Mesendoderm (in vitro differentiated cells): Measurements from ENCODE around the gene AOAH.
A peak's percentile ranks its signal among the peaks of the same experiment; 100 is the strongest.

Experiments used
- DNase-seq: peaks from one replicate; pipeline ENCODE4 v3.0.0; 2013
- H2AK5ac ChIP-seq: 2 replicates; pipeline ENCODE4 v1.6.1; 2013; ENCODE audit warnings: low read length, inconsistent platforms
- H2BK120ac ChIP-seq: 2 replicates; pipeline ENCODE4 v1.6.1; 2013; ENCODE audit warnings: low read depth, mild to moderate bottlenecking, low read length, moderate library complexity, mixed read lengths
- H2BK15ac ChIP-seq: replicated peaks from 2 replicates; pipeline ENCODE4 v1.6.1; 2013; ENCODE audit warnings: low read depth, mild to moderate bottlenecking, moderate library complexity
- H2BK5ac ChIP-seq: 2 replicates; pipeline ENCODE4 v1.6.1; 2013; ENCODE audit warnings: low read length, inconsistent platforms
- H3K18ac ChIP-seq: 2 replicates; pipeline ENCODE4 v1.6.1; 2013; ENCODE audit warnings: mild to moderate bottlenecking, low read length, mixed read lengths
- H3K23ac ChIP-seq: one replicate; pipeline ENCODE4 v1.6.1; 2013; ENCODE audit warnings: low read length
- H3K27ac ChIP-seq: 2 replicates; pipeline ENCODE4 v1.5.1; 2013; ENCODE audit warnings: low read depth, mild to moderate bottlenecking, inconsistent platforms, low read length, moderate library complexity
- H3K27me3 ChIP-seq: 2 replicates; pipeline ENCODE4 v1.6.1; 2013; ENCODE audit warnings: low read length, control low read depth, mild to moderate bottlenecking, inconsistent platforms; ENCODE audit not compliant: insufficient read depth, poor library complexity
- H3K36me3 ChIP-seq: 2 replicates; pipeline ENCODE4 v1.6.1; 2013; ENCODE audit warnings: low read length, inconsistent platforms; ENCODE audit not compliant: control insufficient read depth, insufficient read depth
- H3K4ac ChIP-seq: one replicate; pipeline ENCODE4 v1.6.1; 2013; ENCODE audit warnings: low read depth, mild to moderate bottlenecking, low read length, moderate library complexity
- H3K4me1 ChIP-seq: 2 replicates; pipeline ENCODE4 v1.6.1; 2013; ENCODE audit warnings: low read depth, low read length, inconsistent platforms; ENCODE audit not compliant: control insufficient read depth
- H3K4me2 ChIP-seq: 2 replicates; pipeline ENCODE4 v1.6.1; 2013; ENCODE audit warnings: low read length
- H3K4me3 ChIP-seq: 2 replicates; pipeline ENCODE4 v1.5.1; 2013; ENCODE audit warnings: mild to moderate bottlenecking, low read length
- H3K56ac ChIP-seq: one replicate; pipeline ENCODE4 v1.6.1; 2013; ENCODE audit warnings: low read length
- H3K79me1 ChIP-seq: 2 replicates; pipeline ENCODE4 v1.6.1; 2013; ENCODE audit warnings: low read length, inconsistent platforms
- H3K79me2 ChIP-seq: 2 replicates; pipeline ENCODE4 v1.6.1; 2013; ENCODE audit warnings: mild to moderate bottlenecking, low read length; ENCODE audit not compliant: control insufficient read depth, insufficient read depth
- H3K9ac ChIP-seq: 2 replicates; pipeline ENCODE4 v1.6.1; 2013; ENCODE audit warnings: low read length, inconsistent platforms
- H4K5ac ChIP-seq: one replicate; pipeline ENCODE4 v1.6.1; 2013; ENCODE audit warnings: low read length
- H4K8ac ChIP-seq: one replicate; pipeline ENCODE4 v1.6.1; 2013; ENCODE audit warnings: low read depth, mild to moderate bottlenecking, control low read depth, low read length, moderate library complexity
- WGBS: extraction: QIAGEN DNeasy Blood & Tissue Kit; methylation state at CpG from one replicate; pipeline ENCODE4 v1.1.7; 2013; ENCODE audit warnings: low lambda C conversion rate, missing lambda C conversion rate; ENCODE audit not compliant: insufficient coverage; ENCODE audit errors: extremely low coverage; 5-methylcytosine and 5-hydroxymethylcytosine counted together

Gene AOAH

DNA sequence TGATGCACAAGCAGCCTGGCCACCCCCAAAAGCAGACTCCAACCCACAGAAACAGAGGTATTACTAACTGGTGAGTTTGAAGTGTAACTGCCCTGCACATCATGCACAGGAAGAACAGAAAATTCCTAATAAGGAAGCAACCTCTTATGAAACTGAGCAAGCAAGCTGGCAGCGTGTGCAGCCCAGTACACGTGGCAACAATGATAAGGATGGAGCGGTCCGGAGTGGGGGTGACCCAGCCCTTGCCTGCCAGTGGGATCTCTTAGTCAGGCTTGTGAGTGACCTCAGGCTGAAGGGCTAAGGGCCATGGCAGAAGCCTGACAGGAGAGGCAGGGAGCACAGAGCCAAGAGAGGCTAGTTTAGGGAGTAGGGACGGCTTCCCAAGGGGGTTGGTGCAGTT, 22.1 kb upstream of the AOAH start:
- Histone ChIP-seq H2BK120ac (no peak overlapping the region), H3K23ac (no peak overlapping the region), H2BK5ac (no peak overlapping the region), H3K4me1 (peaks cover 2% of the 10 kb centered on the region), H3K79me1 (no peaks in the 10 kb centered on the region), H3K36me3 (no peaks in the 10 kb centered on the region), H3K27ac (no peak overlapping the region), H3K56ac (no peak overlapping the region), H3K9ac (no peak overlapping the region), H2BK15ac (no peak overlapping the region), H3K4ac (no peak overlapping the region), H3K79me2 (no peaks in the 10 kb centered on the region), H3K18ac (no peak overlapping the region), H3K27me3 (no peaks in the 10 kb centered on the region), H4K5ac (no peak overlapping the region), H4K8ac (no peak overlapping the region), H3K4me3 (no peak overlapping the region), H3K4me2 (no peak overlapping the region), H2AK5ac (no peak overlapping the region)
- WGBS, result no CpG with 5 or more reads among the region's 5 CpGs
- no peak for DNase-seq

DNA sequence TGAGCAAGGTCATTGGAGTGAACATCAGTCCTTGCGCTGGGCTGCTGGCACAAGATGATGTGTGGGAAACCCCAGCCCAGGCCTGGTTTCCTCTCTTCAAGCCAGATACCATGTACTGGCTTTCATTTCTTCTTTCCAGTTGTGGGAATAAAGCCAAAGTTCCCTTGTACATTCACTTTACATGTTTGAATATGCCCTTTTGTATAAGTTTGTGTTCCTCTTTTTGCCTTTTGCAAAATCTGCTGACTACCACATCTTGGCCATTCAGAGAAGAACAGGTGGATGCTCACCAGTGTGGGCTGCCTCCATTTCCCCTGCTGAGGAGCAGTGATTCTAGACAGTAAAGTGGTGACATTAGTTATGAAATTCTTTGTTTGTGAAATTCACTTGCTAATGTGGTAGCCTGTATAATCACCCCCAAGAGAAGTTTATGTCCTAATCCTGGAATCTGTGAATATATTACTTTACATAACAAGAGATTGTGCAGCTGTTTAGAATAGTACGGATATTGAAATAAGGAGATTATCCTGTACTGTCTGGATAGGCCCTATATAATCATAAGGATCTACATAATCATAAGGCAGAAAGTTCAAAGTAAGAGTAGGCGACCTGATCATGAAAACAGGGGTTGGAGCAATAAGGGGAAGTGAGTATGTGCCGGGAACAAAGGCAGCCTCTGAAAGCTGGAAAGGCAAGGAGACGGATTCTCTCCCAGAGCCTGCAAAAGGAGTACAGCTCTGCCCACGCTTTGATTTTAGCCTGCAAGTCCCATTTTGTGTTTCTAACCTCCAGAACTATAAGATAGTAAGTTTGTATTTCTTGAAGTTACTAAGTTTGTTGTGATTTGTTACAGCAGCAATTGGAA, 18.8 kb upstream of the AOAH start:
- H3K9ac ChIP-seq, result no peak overlapping the region
- H3K36me3 ChIP-seq, result no peaks in the 10 kb centered on the region
- WGBS, result no CpG with 5 or more reads among the region's 6 CpGs
- H2BK120ac ChIP-seq, result no peak overlapping the region
- H3K27me3 ChIP-seq, result no peaks in the 10 kb centered on the region
- H3K4me3 ChIP-seq, result no peak overlapping the region
- H3K4me1 ChIP-seq, result peaks cover 5% of the 10 kb centered on the region
- H4K8ac ChIP-seq, result no peak overlapping the region
- H3K79me2 ChIP-seq, result no peaks in the 10 kb centered on the region
- DNase-seq, result no peak
- H3K4me2 ChIP-seq, result no peak overlapping the region
- H2AK5ac ChIP-seq, result no peak overlapping the region
- no peak overlapping the region for H3K27ac ChIP-seq
- H3K4ac ChIP-seq, result no peak overlapping the region
- H3K18ac ChIP-seq, result no peak overlapping the region
- no peaks in the 10 kb centered on the region for H3K79me1 ChIP-seq
- no peak overlapping the region for H3K56ac ChIP-seq
- H4K5ac ChIP-seq, result no peak overlapping the region
- no peak overlapping the region for H3K23ac ChIP-seq
- H2BK5ac ChIP-seq, result no peak overlapping the region
- H2BK15ac ChIP-seq, result no peak overlapping the region

- H3K56ac ChIP-seq, result no peak overlapping the region
- H2BK15ac ChIP-seq, result no peak overlapping the region
- no peak overlapping the region for H3K23ac ChIP-seq
- H3K79me1 ChIP-seq, result no peaks in the 10 kb centered on the region
- no CpG with 5 or more reads among the region's 3 CpGs for WGBS
- H2AK5ac ChIP-seq, result no peak overlapping the region
- no peak overlapping the region for H2BK5ac ChIP-seq
- no peak overlapping the region for H3K4me3 ChIP-seq
- H3K9ac ChIP-seq, result no peak overlapping the region
- no peaks in the 10 kb centered on the region for H3K36me3 ChIP-seq
- no peak overlapping the region for H4K8ac ChIP-seq
- H4K5ac ChIP-seq, result no peak overlapping the region
- H3K4me1 ChIP-seq, result peaks cover 3% of the 10 kb centered on the region
- H2BK120ac ChIP-seq, result no peak overlapping the region
- H3K27ac ChIP-seq, result no peak overlapping the region
- no peak overlapping the region for H3K18ac ChIP-seq
- no peak overlapping the region for H3K4me2 ChIP-seq
- no peak for DNase-seq
- no peaks in the 10 kb centered on the region for H3K27me3 ChIP-seq
- H3K4ac ChIP-seq, result no peak overlapping the region
- H3K79me2 ChIP-seq, result no peaks in the 10 kb centered on the region
Observed at GRCh38 chr7:36741866-36742265, 17.6 kb upstream of the AOAH start.

DNA sequence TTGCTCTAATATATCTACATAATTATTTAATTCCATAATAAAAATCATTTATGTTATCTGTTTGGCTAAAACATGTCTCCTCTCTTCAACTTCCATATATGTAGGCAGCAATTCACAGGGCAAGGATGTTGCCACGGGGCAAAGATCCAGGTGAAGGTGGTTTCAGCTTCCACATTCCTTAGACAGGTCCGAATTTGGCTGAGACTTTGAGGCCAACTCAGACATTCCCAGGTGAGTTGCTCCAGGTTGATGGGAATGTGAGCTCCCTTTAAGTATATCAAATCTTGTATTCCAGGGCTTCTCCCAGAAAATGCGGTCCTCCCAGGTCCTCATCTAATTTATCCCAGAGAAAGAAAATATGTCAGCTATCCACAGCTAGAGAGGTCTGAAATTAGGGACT, 15.1 kb upstream of the AOAH start:
- H2BK15ac ChIP-seq, result no peak overlapping the region
- no peaks in the 10 kb centered on the region for H3K79me2 ChIP-seq
- H3K36me3 ChIP-seq, result no peaks in the 10 kb centered on the region
- peaks cover 3% of the 10 kb centered on the region for H3K4me1 ChIP-seq
- no peak overlapping the region for H3K18ac ChIP-seq
- H2BK5ac ChIP-seq, result peak overlapping the region; percentile 28
- H3K9ac ChIP-seq, result no peak overlapping the region
- no peaks in the 10 kb centered on the region for H3K79me1 ChIP-seq
- no peak overlapping the region for H3K27ac ChIP-seq
- WGBS, result no CpG with 5 or more reads among the region's 3 CpGs
- H3K27me3 ChIP-seq, result no peaks in the 10 kb centered on the region
- H4K5ac ChIP-seq, result no peak overlapping the region
- no peak overlapping the region for H4K8ac ChIP-seq
- H3K4me2 ChIP-seq, result no peak overlapping the region
- no peak overlapping the region for H2AK5ac ChIP-seq
- no peak overlapping the region for H3K56ac ChIP-seq
- H3K23ac ChIP-seq, result no peak overlapping the region
- no peak overlapping the region for H3K4me3 ChIP-seq
- no peak overlapping the region for H3K4ac ChIP-seq
- no peak overlapping the region for H2BK120ac ChIP-seq
- DNase-seq, result no peak

DNA sequence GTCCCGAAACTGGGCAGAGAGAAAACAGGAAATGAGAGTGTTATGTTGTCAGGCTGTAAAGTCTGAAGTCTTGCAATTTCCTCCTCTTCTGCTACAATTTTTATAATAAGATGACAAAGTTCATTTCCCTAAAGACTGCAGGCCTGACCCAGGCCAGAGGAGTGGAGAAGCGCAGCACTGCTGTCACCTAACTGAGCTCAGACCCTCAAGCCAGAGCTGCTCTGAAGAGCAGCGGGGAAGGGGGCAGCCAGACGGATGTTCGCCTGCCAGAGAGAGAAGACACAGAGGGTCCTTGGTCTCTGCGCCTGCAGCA, 12.6 kb upstream of the AOAH start:
- Histone ChIP-seq H3K9ac (no peak overlapping the region), H2AK5ac (no peak overlapping the region), H3K4ac (no peak overlapping the region), H3K18ac (no peak overlapping the region), H2BK5ac (no peak overlapping the region), H3K23ac (no peak overlapping the region), H3K4me1 (peaks cover 3% of the 10 kb centered on the region), H4K8ac (no peak overlapping the region), H3K56ac (no peak overlapping the region), H2BK15ac (no peak overlapping the region), H3K79me1 (no peaks in the 10 kb centered on the region), H3K79me2 (no peaks in the 10 kb centered on the region), H3K4me2 (no peak overlapping the region), H3K27me3 (no peaks in the 10 kb centered on the region), H3K27ac (no peak overlapping the region), H2BK120ac (no peak overlapping the region), H4K5ac (no peak overlapping the region), H3K4me3 (no peak overlapping the region), H3K36me3 (no peaks in the 10 kb centered on the region)
- no CpG with 5 or more reads among the region's 6 CpGs for WGBS
- no peak for DNase-seq
